Glomerular visceral epithelial cell (primary cell): ENCODE data around the gene NDRG4.

Experiments
- DNase-seq: peaks from one replicate; pipeline ENCODE4 v3.0.0-alpha.2; 2016; ENCODE audit errors: extremely low spot score

NDRG4 gene

GRCh38 chr16:58510097-58510775, 10.3 kb downstream of the NDRG4 start:
- DNase-seq: no peak

DNA sequence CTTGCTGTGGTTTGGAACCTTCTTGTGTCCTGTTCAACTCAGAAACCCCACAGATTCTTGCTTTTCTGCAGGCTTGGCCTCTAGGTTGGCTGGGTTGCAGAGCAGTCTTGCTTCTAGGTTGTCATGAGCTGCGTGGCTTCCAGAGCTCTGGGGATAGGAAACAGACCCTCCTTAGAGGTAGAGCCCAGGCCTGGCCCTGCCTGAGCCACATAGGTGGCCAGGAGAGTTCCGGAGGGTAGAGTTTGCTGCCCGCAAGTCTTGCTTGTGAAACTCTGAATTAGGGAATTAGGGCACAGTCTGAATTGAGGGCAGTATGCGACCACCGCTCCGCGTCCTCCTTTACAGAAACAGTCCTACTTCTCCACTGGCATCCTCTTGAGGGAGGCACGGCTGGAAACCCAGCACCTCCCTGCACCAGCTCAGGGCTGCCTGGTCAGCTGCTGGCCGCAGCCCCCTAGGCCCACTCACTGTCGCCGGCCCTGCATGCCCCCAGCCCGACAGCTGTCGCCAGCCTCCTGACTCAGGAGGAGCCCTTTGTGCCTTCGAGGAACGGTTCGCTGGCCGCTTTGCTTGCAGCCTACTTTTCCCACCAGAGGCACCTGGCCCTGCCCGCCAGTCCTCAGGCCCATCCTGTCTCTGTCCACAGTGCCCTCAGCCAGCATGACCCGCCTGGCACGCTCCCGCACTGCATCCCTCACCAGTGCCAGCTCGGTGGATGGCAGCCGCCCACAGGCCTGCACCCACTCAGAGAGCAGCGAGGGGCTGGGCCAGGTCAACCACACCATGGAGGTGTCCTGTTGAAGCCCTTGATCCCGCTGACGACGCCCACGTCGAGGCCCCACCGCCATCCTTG, 11.1 kb downstream of the NDRG4 start:
- DNase-seq: no peak

DNA sequence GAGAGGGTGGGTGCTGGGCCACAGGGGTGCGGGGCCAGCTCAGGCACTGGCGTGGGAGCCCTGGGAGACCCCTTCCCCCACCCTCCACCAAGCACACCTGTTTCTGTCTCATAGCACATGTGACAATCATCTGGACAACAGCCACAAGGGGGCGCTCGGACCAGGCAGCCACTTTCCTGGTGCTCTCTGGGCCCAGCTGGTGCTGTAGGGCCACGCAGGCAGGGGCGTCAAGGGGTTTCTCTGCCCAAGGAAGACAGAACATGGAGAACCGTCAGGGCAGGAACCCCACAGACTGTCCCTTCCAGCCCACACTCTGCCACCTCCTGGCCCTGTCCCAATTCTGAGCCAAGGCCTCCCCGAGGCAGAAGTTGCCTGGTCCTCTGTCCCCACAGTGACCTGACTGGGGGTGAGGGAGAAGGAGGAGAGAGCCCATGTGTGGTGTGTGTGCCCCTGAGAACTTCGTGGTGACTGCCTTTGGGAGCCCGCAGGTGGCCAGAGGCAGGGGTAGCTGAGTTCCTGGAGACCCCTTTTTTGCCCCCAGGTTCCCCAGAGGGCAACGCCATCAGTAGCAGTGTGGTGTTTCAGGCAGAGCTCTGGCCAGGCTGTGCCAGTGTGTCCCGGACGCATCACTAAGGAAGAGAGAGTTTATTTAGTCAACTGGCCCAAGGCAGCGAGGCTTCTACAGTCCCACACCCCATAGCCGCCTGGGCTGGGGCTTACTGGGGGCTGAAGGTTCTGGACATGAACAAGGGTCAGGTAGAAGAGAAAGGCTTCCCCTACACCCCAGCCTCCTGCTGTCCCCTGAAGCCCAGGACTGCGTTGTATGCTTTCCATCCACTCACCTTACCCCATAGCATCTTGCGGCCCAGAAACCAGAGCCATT, 12.2 kb downstream of the NDRG4 start:
- DNase-seq: peak; percentile 61

- no peak for DNase-seq
These were observed 13.9 kb downstream of the NDRG4 start for GRCh38 chr16:58513874-58514273.

- peak; percentile 80 for DNase-seq
These were observed 15.4 kb downstream of the NDRG4 start, which contains the start of gene SETD6 for GRCh38 chr16:58515125-58515870. TSS of gene SETD6 (plus strand) at chr16:58515517. CDS start at chr16:58515538, 21 bp downstream.

DNA sequence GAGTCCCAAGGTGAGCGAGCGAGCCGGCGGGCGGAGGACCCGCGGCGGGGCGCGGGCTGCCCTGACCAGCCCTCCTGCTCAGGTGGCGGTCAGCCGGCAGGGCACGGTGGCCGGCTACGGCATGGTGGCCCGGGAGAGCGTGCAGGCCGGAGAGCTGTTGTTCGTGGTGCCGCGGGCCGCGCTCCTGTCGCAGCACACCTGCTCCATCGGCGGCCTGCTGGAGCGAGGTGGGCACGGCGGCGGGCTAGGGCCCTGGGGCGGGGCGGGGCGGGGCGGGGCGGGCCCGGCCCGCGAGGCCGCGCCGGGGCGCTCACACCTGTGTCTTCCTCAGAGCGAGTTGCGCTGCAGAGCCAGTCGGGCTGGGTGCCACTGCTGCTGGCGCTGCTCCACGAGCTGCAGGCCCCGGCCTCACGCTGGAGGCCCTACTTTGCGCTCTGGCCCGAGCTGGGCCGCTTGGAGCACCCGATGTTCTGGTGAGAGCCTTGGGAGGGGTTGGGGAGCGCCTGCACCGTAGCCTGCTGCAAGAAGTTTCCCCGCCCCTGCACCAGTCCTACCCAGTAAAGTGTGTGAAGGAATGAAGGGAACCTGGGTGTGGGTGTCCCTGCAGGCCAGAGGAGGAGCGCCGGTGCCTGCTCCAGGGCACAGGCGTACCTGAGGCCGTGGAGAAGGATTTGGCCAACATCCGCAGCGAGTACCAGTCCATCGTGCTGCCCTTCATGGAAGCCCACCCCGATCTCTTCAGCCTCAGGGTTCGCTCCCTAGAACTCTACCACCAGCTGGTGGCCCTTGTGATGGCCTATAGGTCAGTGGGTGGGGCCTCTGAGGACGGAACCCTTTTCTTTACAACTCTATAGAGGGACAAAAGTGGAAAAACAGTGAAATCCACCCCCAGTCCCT, 16.2 kb downstream of the NDRG4 start:
- peak; percentile 44 for DNase-seq

GRCh38 chr16:58516768-58517107, 16.8 kb downstream of the NDRG4 start:
- DNase-seq: no peak

- DNase-seq: no peak
These were observed 18.4 kb downstream of the NDRG4 start for GRCh38 chr16:58518083-58518979.

GRCh38 chr16:58518980-58519368, 19.0 kb downstream of the NDRG4 start:
- no peak for DNase-seq

DNA sequence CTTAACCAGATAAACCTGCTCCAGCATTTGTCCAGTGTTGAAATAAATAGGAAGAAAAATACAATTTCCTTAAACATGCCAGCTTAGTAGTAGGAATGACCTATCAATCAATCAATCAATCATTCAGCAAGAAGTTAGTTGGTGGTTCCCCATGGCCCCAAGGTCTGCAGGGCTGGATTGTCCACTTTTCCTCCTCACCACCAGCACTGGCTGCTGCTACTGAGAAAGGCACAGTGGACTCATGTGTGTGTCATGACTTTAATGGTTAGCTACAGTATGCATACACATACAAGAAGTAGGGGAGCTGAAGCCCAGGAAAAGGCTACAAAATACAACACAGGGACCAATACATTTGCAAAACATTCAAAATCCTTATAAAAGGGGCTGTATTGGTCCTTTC, 19.8 kb downstream of the NDRG4 start:
- DNase-seq: no peak

DNA sequence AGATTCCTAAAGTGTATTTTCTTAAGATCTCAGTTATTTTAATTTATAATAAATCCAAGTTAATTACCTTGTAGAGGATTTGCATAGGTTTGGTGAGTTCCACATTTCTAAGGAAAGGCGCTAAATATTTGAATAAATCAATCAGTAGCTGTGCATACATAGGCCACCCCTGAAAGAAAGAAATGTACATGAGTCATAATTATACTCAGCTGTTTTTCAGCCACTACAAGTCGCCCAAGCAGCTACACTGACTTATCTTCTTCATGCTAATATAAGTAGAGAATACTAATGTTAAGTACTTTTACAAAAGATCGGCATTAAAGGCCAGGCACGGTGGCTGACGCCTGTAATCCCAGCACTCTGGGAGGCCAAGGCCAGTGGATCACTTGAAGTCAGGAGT, 30.2 kb downstream of the NDRG4 start:
- no peak for DNase-seq

DNA sequence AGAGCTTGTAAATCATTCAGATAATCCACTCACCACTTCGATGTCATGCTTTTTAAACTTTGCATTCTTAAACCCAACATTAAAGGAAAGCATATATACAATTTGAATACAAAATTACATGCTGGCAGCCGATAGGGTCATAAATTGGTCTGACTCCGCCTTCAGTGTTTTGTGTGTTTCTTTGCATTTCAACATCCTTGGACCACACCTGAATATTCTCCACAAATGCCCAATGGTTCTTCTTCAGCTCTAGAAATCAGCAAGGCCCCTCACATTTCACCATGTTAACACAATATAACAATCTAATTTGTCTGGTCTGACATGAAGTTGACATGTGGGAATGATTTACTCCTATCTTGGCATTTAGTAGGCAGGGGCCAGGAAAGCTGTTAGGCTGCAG, 32.5 kb downstream of the NDRG4 start:
- no peak for DNase-seq

- no peak for DNase-seq
These were observed 34.0 kb downstream of the NDRG4 start for GRCh38 chr16:58533751-58534470.

- no peak for DNase-seq
These were observed 35.2 kb downstream of the NDRG4 start for GRCh38 chr16:58535100-58535499.

DNA sequence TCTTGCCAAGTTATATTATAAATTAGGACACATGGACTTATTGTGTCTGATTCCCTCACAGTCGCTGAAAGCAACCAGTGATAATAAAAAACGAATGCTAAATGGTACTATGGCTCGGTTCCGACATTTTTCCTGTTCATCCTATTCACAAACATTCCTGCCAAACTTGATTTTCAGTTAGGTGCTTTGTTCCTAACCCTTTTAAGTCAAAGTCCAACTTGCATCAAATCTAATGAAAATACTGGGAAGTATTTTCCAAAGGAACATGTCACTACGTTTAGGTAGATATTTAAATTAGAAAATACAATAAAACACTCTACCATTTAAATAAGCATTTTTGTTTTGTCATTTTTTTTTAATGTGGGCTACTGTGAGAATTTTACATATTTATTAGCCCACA, 36.3 kb downstream of the NDRG4 start:
- no peak for DNase-seq

GRCh38 chr16:58537124-58537906, 37.4 kb downstream of the NDRG4 start:
- DNase-seq: no peak

GRCh38 chr16:58541711-58542110, 41.8 kb downstream of the NDRG4 start:
- no peak for DNase-seq

GRCh38 chr16:58542291-58542690, 42.3 kb downstream of the NDRG4 start:
- DNase-seq: no peak
